GM12874 (cell line): ENCODE results near the gene GEMIN2.

ENCODE experiments used
- TF ChIP-seq, protein P1 (sequence below): IDR thresholded peaks from 2 replicates; pipeline ENCODE4 v1.5.1; 2011; ENCODE audit warnings: low read depth, mild to moderate bottlenecking, control low read depth, low read length, moderate library complexity; ENCODE audit not compliant: insufficient read depth

Gene GEMIN2

DNA sequence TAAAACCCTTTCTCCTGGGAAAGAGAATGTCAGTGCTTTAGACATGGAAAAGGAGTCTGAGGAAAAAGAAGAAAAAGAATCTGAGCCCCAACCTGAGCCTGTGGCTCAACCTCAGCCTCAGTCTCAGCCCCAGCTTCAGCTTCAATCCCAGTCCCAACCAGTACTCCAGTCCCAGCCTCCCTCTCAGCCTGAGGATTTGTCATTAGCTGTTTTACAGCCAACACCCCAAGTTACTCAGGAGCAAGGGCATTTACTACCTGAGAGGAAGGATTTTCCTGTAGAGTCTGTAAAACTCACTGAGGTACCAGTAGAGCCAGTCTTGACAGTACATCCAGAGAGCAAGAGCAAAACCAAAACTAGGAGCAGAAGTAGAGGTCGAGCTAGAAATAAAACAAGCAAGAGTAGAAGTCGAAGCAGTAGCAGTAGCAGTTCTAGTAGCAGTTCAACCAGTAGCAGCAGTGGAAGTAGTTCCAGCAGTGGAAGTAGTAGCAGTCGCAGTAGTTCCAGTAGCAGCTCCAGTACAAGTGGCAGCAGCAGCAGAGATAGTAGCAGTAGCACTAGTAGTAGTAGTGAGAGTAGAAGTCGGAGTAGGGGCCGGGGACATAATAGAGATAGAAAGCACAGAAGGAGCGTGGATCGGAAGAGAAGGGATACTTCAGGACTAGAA, 67.0 kb downstream of the GEMIN2 start:
- TF ChIP-seq, protein P1, sequence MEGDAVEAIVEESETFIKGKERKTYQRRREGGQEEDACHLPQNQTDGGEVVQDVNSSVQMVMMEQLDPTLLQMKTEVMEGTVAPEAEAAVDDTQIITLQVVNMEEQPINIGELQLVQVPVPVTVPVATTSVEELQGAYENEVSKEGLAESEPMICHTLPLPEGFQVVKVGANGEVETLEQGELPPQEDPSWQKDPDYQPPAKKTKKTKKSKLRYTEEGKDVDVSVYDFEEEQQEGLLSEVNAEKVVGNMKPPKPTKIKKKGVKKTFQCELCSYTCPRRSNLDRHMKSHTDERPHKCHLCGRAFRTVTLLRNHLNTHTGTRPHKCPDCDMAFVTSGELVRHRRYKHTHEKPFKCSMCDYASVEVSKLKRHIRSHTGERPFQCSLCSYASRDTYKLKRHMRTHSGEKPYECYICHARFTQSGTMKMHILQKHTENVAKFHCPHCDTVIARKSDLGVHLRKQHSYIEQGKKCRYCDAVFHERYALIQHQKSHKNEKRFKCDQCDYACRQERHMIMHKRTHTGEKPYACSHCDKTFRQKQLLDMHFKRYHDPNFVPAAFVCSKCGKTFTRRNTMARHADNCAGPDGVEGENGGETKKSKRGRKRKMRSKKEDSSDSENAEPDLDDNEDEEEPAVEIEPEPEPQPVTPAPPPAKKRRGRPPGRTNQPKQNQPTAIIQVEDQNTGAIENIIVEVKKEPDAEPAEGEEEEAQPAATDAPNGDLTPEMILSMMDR, result no peak

DNA sequence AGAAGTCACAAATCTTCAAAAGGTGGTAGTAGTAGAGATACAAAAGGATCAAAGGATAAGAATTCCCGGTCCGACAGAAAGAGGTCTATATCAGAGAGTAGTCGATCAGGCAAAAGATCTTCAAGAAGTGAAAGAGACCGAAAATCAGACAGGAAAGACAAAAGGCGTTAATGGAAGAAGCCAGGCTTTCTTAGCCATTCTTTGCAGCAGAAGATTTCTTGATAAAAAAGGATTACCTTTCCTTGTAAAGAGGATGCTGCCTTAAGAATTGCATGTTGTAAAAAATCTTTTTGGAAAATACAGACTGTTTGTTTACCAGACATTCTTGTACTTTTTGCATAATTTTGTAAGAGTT, 67.5 kb downstream of the GEMIN2 start:
- TF ChIP-seq, protein P1, result no peak

DNA sequence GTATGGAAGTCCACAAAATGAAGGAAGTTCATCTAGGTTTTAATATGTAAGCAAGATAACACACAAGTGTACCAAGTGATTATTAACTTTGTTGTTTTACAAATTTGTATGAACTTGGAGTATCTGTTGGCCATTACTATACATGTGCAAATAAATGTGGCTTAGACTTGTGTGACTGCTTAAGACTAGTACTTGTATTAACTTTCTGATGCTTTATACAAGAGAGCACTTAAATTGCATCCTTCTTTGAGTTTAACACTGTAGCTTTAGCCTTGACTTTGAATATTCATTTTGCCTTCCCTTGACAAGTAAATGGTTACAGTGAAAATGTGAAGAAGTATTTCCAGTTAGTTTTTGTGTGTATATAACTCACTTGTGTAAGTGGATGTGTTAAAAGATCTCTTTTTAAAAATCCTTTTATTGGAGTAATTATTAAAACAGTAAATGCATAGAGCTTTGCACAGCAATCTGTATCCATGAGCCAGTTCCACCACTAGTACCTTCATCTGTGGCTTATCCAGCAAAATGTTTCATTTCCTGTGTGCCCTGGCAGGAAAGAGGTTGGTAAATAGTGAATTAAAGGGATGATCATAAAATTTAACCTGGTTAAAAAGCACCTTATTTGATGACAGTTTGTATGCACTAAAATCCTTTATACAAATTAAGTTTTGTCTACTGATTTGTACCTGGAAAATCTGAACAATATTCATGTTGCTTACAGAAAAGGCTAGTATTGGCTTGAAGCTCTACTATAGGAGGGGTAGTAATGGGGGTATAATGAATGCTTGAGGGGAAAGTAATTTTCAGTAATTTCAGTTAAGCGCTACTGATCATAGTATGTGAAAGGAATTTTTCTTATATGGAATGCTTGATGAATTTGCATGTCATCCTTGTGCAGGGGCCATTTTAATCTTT, 68.9 kb downstream of the GEMIN2 start:
- TF ChIP-seq, protein P1, result no peak

DNA sequence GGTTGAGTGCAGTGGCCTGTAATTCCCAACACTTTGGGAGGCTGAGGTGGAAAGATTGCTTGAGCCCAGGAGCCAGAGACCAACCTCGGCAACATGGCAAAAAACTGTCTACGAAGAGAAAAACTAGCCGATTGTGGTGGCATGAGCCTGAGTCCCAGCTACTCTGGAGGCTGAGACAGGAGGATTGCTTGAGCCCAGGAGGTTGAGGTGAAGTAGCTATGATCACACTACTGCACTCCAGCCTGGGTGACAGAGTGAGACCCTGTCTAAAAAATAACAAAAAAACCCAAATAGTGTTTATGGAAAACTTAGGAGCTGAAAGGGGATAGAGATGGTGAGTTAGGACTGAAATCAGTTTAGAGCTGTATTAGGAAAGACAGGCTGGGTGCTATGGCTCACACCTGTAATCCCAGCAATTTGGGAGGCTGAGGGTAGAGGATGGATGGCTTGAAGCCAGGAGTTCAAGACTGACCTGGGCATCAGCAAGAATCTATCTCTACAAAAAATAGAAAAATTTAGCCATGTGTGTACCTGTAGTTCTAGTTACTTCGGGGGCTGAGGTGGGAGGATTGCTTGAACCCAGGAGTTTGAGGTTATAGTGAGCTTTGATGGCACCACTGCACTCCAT, 70.6 kb downstream of the GEMIN2 start:
- TF ChIP-seq, protein P1, result no peak

DNA sequence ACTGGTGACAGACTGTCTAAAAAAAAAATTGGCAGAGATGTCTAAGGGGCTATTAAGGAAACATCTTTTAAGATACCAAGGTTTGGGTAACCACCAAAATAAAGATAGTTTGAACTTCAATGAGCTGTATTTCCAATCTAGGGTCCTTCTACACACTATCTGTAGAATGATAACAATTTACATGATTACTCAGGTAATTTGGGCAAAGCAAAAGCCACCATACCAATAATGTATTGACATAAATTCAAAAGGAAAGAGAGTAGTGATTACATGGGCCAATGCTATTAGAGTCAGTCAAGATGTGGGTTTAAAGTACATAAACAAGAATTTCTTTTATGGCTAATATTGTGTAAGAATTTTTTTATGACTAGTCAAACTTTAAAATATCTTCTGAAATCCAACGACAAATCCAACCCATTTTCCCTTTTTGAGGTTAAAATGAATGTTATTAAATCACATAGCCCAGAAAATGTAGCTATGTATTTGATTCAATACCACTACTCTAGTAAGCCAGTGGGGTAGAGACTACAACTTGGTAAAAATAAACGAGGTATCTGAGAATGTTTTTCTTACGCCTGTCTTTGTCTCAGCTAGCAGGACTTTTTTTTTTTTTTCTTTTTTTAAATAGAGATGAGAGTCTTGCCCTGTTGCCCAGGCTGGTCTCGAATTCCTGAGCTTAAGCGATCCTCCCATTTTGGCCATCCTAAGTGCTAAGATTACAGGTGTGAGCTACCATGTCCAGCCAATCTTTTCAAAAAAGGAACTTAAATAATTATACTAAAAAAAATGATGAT, 71.3 kb downstream of the GEMIN2 start:
- TF ChIP-seq, protein P1, result no peak
